SK-N-SH (cell line): Measurements from ENCODE around the gene S100A9. TPM values are rescaled to one million over a fixed set of nuclear protein-coding genes. Genes with fewer than 3 reads are reported as not detected.

Source experiments
- CTCF ChIA-PET: fragments of 300-600, 350-600 bp; formaldehyde crosslinking; extraction: SDS; loops from one replicate; lab custom pipeline; 2021; lab: Yijun Ruan, JAX
- POLR2A ChIA-PET: fragments of 350-600 bp; sonication (Branson Sonifier 250); formaldehyde crosslinking; extraction: SDS; loops from one replicate; lab custom pipeline; 2020; ENCODE audit warnings: antibody characterized with exemption, inconsistent platforms; lab: Yijun Ruan, JAX
- DNase-seq: peaks from one replicate; pipeline ENCODE4 v3.0.0; 2012
- H2AFZ ChIP-seq: fragments of 200-600 bp; sonication (generic); 2 replicates; pipeline ENCODE4 v1.8.1; 2016; ENCODE audit warnings: antibody characterized with exemption, mild to moderate bottlenecking, low read depth
- H3F3A ChIP-seq: fragments of 200-600 bp; sonication (generic); replicated peaks from 2 replicates; pipeline ENCODE3; 2016; ENCODE audit warnings: antibody characterized with exemption, mild to moderate bottlenecking; ENCODE audit not compliant: insufficient read depth
- H3K27ac ChIP-seq, 2 experiments: fragments of 200-500 bp in 1 of 2; fragments of 200-600 bp in 1 of 2; sonication (Bioruptor generic) in 1 of 2; sonication (generic), shearing (Covaris generic) in 1 of 2; 2 replicates each; pipeline versions ENCODE4 v1.5.1 to v1.6.1; 2014 to 2016; ENCODE audit warnings: low read depth in 2 of 2, inconsistent platforms in 1 of 2, low read length in 1 of 2, mild to moderate bottlenecking in 1 of 2, mixed read lengths in 1 of 2
- H3K27me3 ChIP-seq: fragments of 200-600 bp; sonication (generic), shearing (Covaris generic); 2 replicates; pipeline ENCODE4 v1.6.1; 2016; ENCODE audit warnings: mixed run types; ENCODE audit not compliant: insufficient read depth
- H3K36me3 ChIP-seq, 2 experiments: fragments of 200-500 bp in 1 of 2; fragments of 200-600 bp in 1 of 2; sonication (Bioruptor generic) in 1 of 2; sonication (generic) in 1 of 2; replicated peaks in 1 of 2; 2 replicates each; pipeline versions ENCODE3 to v1.5.1; 2014 to 2016; ENCODE audit warnings: low read length in 1 of 2, mild to moderate bottlenecking in 1 of 2; ENCODE audit not compliant: insufficient read depth in 2 of 2, control insufficient read depth in 1 of 2
- H3K4me1 ChIP-seq, 2 experiments: fragments of 200-500 bp in 1 of 2; fragments of 200-600 bp in 1 of 2; sonication (Bioruptor generic) in 1 of 2; sonication (generic), shearing (Covaris generic) in 1 of 2; 2 replicates each; pipeline versions ENCODE4 v1.5.1 to v1.6.1; 2014 to 2016; ENCODE audit warnings: low read depth in 1 of 2, low read length in 1 of 2, mixed run types in 1 of 2; ENCODE audit not compliant: insufficient read depth in 2 of 2, control insufficient read depth in 1 of 2
- H3K4me2 ChIP-seq: fragments of 200-600 bp; sonication (generic), shearing (Covaris generic); 2 replicates; pipeline ENCODE4 v1.6.1; 2017; ENCODE audit warnings: mixed run types
- H3K4me3 ChIP-seq, 2 experiments: fragments of 200-500 bp in 1 of 2; fragments of 200-600 bp in 1 of 2; sonication (Bioruptor generic) in 1 of 2; sonication (generic), shearing (Covaris generic) in 1 of 2; 2 replicates each; pipeline versions ENCODE4 v1.5.1 to v1.8.1; 2014 to 2016; ENCODE audit warnings: low read depth in 2 of 2, inconsistent platforms in 1 of 2, low read length in 1 of 2, mild to moderate bottlenecking in 1 of 2, mixed read lengths in 1 of 2, moderate library complexity in 1 of 2
- H3K79me2 ChIP-seq: fragments of 200-600 bp; sonication (generic); 2 replicates; pipeline ENCODE4 v1.8.1; 2017; ENCODE audit warnings: mild to moderate bottlenecking; ENCODE audit not compliant: insufficient read depth
- H3K9ac ChIP-seq: fragments of 200-600 bp; sonication (generic); 2 replicates; pipeline ENCODE4 v1.6.1; 2017; ENCODE audit warnings: mixed run types
- H3K9me2 ChIP-seq: fragments of 200-600 bp; sonication (generic); 2 replicates; pipeline ENCODE4 v1.6.1; 2017; ENCODE audit warnings: mixed run types
- H3K9me3 ChIP-seq: fragments of 200-600 bp; sonication (generic); 2 replicates; pipeline ENCODE4 v1.6.1; 2017; ENCODE audit warnings: mixed run types, mild to moderate bottlenecking, moderate library complexity
- H4K20me1 ChIP-seq: fragments of 200-600 bp; sonication (generic); 2 replicates; pipeline ENCODE4 v1.6.1; 2017; ENCODE audit warnings: mild to moderate bottlenecking, mixed run types; ENCODE audit not compliant: insufficient read depth
- ELF1 ChIP-seq: IDR thresholded peaks from 2 replicates; pipeline ENCODE4 v1.4.0; 2012
- FOSL2 ChIP-seq: IDR thresholded peaks from 2 replicates; pipeline ENCODE4 v1.4.0; 2012; ENCODE audit warnings: low read depth, mild to moderate bottlenecking, moderate library complexity, borderline replicate concordance
- FOXJ3 ChIP-seq: sonication (generic); formaldehyde crosslinking; IDR thresholded peaks from 2 replicates; pipeline ENCODE4 v1.5.1; 2020; ENCODE audit warnings: mild to moderate bottlenecking, missing genetic modification reagents
- FOXM1 ChIP-seq: IDR thresholded peaks from 2 replicates; pipeline ENCODE4 v1.4.0; 2012; ENCODE audit warnings: low read depth, mild to moderate bottlenecking
- GABPA ChIP-seq: IDR thresholded peaks from 2 replicates; pipeline ENCODE4 v1.4.0; 2012; ENCODE audit warnings: low read depth, mild to moderate bottlenecking
- GATA2 ChIP-seq: sonication (generic); formaldehyde crosslinking; IDR thresholded peaks from 2 replicates; pipeline ENCODE4 v1.5.0; 2020; ENCODE audit warnings: mild to moderate bottlenecking, missing genetic modification reagents
- MXI1 ChIP-seq: IDR thresholded peaks from 2 replicates; pipeline ENCODE4 v1.6.1; 2012; ENCODE audit warnings: mild to moderate bottlenecking, low read depth, low read length, improper control_type of control experiment
- POLR2AphosphoS5 ChIP-seq: IDR thresholded peaks from 2 replicates; pipeline ENCODE4 v1.6.1; 2012; ENCODE audit warnings: low read depth, low read length
- RAD21 ChIP-seq: IDR thresholded peaks from 2 replicates; pipeline ENCODE4 v1.6.1; 2012; ENCODE audit warnings: mild to moderate bottlenecking, low read length
- RCOR1 ChIP-seq: fragments of 150-350 bp; IDR thresholded peaks from 2 replicates; pipeline ENCODE4 v1.6.1; 2017; ENCODE audit warnings: antibody characterized with exemption, low read length
- YY1 ChIP-seq: IDR thresholded peaks from 2 replicates; pipeline ENCODE4 v1.4.0; 2012; ENCODE audit warnings: low read depth, mild to moderate bottlenecking
- WGBS: methylation state at CpG from one replicate; pipeline ENCODE4 v1.1.6; 2017; ENCODE audit warnings: low lambda C conversion rate; 5-methylcytosine and 5-hydroxymethylcytosine counted together
- polyA plus RNA-seq, 3 experiments: library from polyadenylated mRNA; depleted of rRNA; stranded (reverse); fragments of >200 nt; gene quantifications; 2 replicates each; pipeline ENCODE4 v1.2.3, GENCODE V29; 2012
- TF ChIP-seq, protein P1 (sequence below): IDR thresholded peaks from 2 replicates; pipeline ENCODE4 v1.6.1; 2012; ENCODE audit warnings: mild to moderate bottlenecking, low read depth, low read length, moderate library complexity
- TF ChIP-seq, protein P2 (sequence below): IDR thresholded peaks from 2 replicates; pipeline ENCODE4 v1.4.0; 2012; ENCODE audit warnings: low read depth, borderline replicate concordance
- TF ChIP-seq, protein P3 (sequence below): fragments of 150-350 bp; IDR thresholded peaks from 2 replicates; pipeline ENCODE4 v1.6.1; 2017; ENCODE audit warnings: antibody characterized with exemption, low read length, low read depth, borderline replicate concordance
- TF ChIP-seq, protein P4 (sequence below): fragments of 200-600 bp; sonication (generic); IDR thresholded peaks from 2 replicates; pipeline ENCODE4 v1.6.1; 2017; ENCODE audit warnings: antibody characterized with exemption, mild to moderate bottlenecking, moderate library complexity
- TF ChIP-seq, protein P5 (sequence below): fragments of 150-350 bp; IDR thresholded peaks from 2 replicates; pipeline ENCODE4 v1.6.1; 2016; ENCODE audit warnings: mild to moderate bottlenecking, low read depth, low read length
- TF ChIP-seq, protein P6 (sequence below): IDR thresholded peaks from 2 replicates; pipeline ENCODE4 v1.4.0; 2012; ENCODE audit warnings: low read depth, borderline replicate concordance
- TF ChIP-seq, protein P7 (sequence below): IDR thresholded peaks from 2 replicates; pipeline ENCODE4; 2012
- TF ChIP-seq, protein P8 (sequence below): IDR thresholded peaks from 2 replicates; pipeline ENCODE4 v1.4.0; 2012; ENCODE audit warnings: low read depth

Gene S100A9
- polyA plus RNA-seq, 1 of the 3 experiments (the other 2 are of a cell fraction) = not detected

DNA sequence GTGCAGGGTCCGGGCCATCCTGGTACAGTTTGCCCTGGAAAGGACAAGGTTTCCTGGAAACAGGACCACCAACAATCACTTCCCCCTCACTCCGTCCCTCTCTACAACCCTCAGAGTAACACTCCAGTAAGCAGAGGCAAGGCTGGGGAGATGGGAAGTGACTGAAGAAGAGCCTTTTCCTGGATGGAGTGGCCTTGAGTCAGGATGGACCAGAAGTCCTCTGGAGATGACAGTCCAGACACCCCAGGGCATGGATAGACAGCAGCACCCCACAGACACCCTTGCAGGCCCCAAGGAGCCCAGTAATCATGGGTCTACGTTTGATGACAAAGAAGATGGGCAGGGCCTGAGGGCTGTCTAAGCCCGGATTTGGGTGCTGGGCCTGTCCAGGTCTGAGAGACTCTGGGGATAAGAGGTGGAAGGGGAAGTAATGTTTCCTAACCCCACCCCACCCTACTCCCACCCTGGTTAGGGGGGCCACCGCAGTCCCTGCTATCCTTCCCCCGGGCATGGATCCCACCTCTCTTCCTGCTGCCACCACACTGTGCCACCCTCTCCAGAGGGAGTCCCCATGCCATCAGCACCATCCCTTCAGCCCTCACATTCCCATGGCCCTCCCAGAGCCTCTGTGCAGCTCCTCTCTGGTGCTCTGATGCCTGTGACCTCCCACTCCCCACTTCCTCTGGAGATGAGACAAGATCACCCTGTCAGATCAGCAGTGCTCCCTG is 40.4 kb downstream of the S100A9 start:
- Histone ChIP-seq H3K9me2 (no peaks in the 10 kb centered on the region), H3K79me2 (no peaks in the 10 kb centered on the region), H2AFZ (no peak overlapping the region), H3K4me2 (no peak overlapping the region), H3K9ac (no peak overlapping the region), H3K27ac (no peak overlapping the region), H3K4me3 (no peak overlapping the region), H3K9me3 (no peaks in the 10 kb centered on the region), H4K20me1 (no peaks in the 10 kb centered on the region), H3F3A (no peaks in the 10 kb centered on the region), H3K36me3 (no peaks in the 10 kb centered on the region), H3K4me1 (no peaks in the 10 kb centered on the region), H3K27me3 (peaks cover 58% of the 10 kb centered on the region; the same call in 1 of the 2 replicates)
- ChIA-PET CTCF (no interaction called here), POLR2A (no interaction called here)
- 6% methylated on average over 4 of the region's 6 CpGs for WGBS
- no peak for DNase-seq
- TF ChIP-seq FOSL2 (no peak), RCOR1 (no peak), POLR2AphosphoS5 (no peak), GABPA (no peak), FOXJ3 (CRISPR knock-in tag) (no peak), GATA2 (CRISPR knock-in tag) (no peak), MXI1 (no peak), FOXM1 (no peak), YY1 (no peak), RAD21 (no peak), ELF1 (no peak)
- TF ChIP-seq, protein P1, sequence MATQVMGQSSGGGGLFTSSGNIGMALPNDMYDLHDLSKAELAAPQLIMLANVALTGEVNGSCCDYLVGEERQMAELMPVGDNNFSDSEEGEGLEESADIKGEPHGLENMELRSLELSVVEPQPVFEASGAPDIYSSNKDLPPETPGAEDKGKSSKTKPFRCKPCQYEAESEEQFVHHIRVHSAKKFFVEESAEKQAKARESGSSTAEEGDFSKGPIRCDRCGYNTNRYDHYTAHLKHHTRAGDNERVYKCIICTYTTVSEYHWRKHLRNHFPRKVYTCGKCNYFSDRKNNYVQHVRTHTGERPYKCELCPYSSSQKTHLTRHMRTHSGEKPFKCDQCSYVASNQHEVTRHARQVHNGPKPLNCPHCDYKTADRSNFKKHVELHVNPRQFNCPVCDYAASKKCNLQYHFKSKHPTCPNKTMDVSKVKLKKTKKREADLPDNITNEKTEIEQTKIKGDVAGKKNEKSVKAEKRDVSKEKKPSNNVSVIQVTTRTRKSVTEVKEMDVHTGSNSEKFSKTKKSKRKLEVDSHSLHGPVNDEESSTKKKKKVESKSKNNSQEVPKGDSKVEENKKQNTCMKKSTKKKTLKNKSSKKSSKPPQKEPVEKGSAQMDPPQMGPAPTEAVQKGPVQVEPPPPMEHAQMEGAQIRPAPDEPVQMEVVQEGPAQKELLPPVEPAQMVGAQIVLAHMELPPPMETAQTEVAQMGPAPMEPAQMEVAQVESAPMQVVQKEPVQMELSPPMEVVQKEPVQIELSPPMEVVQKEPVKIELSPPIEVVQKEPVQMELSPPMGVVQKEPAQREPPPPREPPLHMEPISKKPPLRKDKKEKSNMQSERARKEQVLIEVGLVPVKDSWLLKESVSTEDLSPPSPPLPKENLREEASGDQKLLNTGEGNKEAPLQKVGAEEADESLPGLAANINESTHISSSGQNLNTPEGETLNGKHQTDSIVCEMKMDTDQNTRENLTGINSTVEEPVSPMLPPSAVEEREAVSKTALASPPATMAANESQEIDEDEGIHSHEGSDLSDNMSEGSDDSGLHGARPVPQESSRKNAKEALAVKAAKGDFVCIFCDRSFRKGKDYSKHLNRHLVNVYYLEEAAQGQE = no peak
- TF ChIP-seq, protein P2, sequence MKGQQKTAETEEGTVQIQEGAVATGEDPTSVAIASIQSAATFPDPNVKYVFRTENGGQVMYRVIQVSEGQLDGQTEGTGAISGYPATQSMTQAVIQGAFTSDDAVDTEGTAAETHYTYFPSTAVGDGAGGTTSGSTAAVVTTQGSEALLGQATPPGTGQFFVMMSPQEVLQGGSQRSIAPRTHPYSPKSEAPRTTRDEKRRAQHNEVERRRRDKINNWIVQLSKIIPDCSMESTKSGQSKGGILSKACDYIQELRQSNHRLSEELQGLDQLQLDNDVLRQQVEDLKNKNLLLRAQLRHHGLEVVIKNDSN = no peak
- TF ChIP-seq, protein P3, sequence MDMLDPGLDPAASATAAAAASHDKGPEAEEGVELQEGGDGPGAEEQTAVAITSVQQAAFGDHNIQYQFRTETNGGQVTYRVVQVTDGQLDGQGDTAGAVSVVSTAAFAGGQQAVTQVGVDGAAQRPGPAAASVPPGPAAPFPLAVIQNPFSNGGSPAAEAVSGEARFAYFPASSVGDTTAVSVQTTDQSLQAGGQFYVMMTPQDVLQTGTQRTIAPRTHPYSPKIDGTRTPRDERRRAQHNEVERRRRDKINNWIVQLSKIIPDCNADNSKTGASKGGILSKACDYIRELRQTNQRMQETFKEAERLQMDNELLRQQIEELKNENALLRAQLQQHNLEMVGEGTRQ = no peak
- TF ChIP-seq, protein P4, sequence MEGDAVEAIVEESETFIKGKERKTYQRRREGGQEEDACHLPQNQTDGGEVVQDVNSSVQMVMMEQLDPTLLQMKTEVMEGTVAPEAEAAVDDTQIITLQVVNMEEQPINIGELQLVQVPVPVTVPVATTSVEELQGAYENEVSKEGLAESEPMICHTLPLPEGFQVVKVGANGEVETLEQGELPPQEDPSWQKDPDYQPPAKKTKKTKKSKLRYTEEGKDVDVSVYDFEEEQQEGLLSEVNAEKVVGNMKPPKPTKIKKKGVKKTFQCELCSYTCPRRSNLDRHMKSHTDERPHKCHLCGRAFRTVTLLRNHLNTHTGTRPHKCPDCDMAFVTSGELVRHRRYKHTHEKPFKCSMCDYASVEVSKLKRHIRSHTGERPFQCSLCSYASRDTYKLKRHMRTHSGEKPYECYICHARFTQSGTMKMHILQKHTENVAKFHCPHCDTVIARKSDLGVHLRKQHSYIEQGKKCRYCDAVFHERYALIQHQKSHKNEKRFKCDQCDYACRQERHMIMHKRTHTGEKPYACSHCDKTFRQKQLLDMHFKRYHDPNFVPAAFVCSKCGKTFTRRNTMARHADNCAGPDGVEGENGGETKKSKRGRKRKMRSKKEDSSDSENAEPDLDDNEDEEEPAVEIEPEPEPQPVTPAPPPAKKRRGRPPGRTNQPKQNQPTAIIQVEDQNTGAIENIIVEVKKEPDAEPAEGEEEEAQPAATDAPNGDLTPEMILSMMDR = no peak
- TF ChIP-seq, protein P5, sequence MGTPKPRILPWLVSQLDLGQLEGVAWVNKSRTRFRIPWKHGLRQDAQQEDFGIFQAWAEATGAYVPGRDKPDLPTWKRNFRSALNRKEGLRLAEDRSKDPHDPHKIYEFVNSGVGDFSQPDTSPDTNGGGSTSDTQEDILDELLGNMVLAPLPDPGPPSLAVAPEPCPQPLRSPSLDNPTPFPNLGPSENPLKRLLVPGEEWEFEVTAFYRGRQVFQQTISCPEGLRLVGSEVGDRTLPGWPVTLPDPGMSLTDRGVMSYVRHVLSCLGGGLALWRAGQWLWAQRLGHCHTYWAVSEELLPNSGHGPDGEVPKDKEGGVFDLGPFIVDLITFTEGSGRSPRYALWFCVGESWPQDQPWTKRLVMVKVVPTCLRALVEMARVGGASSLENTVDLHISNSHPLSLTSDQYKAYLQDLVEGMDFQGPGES = no peak
- TF ChIP-seq, protein P6, sequence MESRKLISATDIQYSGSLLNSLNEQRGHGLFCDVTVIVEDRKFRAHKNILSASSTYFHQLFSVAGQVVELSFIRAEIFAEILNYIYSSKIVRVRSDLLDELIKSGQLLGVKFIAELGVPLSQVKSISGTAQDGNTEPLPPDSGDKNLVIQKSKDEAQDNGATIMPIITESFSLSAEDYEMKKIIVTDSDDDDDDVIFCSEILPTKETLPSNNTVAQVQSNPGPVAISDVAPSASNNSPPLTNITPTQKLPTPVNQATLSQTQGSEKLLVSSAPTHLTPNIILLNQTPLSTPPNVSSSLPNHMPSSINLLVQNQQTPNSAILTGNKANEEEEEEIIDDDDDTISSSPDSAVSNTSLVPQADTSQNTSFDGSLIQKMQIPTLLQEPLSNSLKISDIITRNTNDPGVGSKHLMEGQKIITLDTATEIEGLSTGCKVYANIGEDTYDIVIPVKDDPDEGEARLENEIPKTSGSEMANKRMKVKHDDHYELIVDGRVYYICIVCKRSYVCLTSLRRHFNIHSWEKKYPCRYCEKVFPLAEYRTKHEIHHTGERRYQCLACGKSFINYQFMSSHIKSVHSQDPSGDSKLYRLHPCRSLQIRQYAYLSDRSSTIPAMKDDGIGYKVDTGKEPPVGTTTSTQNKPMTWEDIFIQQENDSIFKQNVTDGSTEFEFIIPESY = no peak
- TF ChIP-seq, protein P7, sequence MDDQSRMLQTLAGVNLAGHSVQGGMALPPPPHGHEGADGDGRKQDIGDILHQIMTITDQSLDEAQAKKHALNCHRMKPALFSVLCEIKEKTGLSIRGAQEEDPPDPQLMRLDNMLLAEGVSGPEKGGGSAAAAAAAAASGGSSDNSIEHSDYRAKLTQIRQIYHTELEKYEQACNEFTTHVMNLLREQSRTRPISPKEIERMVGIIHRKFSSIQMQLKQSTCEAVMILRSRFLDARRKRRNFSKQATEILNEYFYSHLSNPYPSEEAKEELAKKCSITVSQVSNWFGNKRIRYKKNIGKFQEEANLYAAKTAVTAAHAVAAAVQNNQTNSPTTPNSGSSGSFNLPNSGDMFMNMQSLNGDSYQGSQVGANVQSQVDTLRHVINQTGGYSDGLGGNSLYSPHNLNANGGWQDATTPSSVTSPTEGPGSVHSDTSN = no peak
- TF ChIP-seq, protein P8, sequence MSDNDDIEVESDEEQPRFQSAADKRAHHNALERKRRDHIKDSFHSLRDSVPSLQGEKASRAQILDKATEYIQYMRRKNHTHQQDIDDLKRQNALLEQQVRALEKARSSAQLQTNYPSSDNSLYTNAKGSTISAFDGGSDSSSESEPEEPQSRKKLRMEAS = no peak
